Choroid plexus epithelial cell (primary cell): ENCODE measurements around the gene SMG5.
"Not testable (repeated sequence)": the region's sequence is repeated elsewhere in the genome, so short reads cannot be mapped to it uniquely, and the experiment has no call there.

Experiments
- DNase-seq: peaks from one replicate; pipeline ENCODE4 v3.0.0-alpha.2; 2010; ENCODE audit warnings: low read depth
- H3K4me3 ChIP-seq: 2 replicates; pipeline ENCODE4 v1.5.1; 2011; ENCODE audit warnings: low read depth, mild to moderate bottlenecking, control low read depth, low read length, moderate library complexity
- TF ChIP-seq, protein P1 (sequence below): conservative IDR thresholded peaks from 2 replicates; pipeline ENCODE4 v1.5.1; 2011; ENCODE audit warnings: low read depth, mild to moderate bottlenecking, control low read depth, inconsistent platforms, low read length, moderate library complexity

The SMG5 gene, protein sequence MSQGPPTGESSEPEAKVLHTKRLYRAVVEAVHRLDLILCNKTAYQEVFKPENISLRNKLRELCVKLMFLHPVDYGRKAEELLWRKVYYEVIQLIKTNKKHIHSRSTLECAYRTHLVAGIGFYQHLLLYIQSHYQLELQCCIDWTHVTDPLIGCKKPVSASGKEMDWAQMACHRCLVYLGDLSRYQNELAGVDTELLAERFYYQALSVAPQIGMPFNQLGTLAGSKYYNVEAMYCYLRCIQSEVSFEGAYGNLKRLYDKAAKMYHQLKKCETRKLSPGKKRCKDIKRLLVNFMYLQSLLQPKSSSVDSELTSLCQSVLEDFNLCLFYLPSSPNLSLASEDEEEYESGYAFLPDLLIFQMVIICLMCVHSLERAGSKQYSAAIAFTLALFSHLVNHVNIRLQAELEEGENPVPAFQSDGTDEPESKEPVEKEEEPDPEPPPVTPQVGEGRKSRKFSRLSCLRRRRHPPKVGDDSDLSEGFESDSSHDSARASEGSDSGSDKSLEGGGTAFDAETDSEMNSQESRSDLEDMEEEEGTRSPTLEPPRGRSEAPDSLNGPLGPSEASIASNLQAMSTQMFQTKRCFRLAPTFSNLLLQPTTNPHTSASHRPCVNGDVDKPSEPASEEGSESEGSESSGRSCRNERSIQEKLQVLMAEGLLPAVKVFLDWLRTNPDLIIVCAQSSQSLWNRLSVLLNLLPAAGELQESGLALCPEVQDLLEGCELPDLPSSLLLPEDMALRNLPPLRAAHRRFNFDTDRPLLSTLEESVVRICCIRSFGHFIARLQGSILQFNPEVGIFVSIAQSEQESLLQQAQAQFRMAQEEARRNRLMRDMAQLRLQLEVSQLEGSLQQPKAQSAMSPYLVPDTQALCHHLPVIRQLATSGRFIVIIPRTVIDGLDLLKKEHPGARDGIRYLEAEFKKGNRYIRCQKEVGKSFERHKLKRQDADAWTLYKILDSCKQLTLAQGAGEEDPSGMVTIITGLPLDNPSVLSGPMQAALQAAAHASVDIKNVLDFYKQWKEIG

DNA sequence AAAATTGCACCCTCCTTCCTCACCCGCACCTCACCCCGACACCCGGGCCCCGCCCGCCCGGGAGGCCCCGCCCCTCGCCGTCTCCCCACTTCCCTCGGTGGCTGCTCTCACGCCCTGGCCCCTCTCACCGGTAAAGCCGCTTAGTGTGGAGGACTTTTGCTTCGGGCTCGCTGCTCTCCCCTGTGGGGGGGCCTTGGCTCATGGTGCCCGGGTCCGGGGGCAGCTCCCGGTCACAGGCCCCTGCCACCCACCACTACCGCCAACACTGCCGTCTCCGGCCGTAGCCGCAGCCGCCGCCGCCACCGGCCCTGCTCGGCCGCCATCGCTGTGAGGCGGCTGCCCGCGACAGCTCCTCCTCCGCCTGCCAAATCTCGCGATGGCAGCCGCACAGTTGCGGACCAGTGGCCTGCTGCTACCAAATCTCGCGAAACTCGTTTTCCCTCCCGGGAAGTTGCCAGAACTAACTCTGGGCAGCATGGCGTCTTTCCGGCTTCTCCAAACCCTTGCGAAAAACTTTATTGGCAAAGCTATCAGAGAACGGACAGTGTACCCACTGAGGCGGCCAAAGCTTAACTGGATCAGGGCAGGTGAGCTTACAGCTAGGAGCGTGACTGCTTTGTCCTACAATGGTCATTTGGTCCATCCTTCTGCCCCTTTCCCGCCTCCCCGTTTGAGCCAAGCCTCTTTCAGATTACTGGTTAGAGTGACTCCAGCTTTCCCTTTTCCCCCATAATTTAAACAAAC is at the start of gene SMG5:
Gene SMG5 (minus strand): TSS at position 347 of the 744 bp plus-strand sequence. CDS start 145 bp downstream, at position 202.
- TF ChIP-seq, protein P1, sequence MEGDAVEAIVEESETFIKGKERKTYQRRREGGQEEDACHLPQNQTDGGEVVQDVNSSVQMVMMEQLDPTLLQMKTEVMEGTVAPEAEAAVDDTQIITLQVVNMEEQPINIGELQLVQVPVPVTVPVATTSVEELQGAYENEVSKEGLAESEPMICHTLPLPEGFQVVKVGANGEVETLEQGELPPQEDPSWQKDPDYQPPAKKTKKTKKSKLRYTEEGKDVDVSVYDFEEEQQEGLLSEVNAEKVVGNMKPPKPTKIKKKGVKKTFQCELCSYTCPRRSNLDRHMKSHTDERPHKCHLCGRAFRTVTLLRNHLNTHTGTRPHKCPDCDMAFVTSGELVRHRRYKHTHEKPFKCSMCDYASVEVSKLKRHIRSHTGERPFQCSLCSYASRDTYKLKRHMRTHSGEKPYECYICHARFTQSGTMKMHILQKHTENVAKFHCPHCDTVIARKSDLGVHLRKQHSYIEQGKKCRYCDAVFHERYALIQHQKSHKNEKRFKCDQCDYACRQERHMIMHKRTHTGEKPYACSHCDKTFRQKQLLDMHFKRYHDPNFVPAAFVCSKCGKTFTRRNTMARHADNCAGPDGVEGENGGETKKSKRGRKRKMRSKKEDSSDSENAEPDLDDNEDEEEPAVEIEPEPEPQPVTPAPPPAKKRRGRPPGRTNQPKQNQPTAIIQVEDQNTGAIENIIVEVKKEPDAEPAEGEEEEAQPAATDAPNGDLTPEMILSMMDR: no peak
- H3K4me3 ChIP-seq: peak within 1 kb of the TSS; percentile 95

DNA sequence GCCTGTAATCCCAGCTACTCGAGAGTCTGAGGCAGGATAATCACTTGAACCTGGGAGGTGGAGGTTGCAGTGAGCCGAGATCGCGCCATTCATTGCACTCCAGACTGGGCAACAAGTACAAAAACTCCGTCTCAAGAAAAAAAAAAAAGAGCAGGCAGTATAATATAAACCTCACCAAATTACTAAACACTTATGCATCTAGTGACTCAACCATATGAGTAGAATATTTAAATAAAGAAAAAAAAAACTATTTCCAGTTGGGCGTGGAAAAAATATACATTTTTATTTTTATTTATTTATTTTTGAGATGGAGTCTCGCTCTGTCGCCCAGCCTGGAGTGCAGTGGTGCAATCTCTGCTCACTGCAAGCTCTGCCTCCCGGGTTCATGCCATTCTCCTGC is 40.6 kb upstream of the SMG5 start:
- H3K4me3 ChIP-seq: not testable (repeated sequence)
- peak; percentile 18 for DNase-seq

More for the DNA sequence above, at the start of gene SMG5:
- DNase-seq: peak; percentile 99

DNA sequence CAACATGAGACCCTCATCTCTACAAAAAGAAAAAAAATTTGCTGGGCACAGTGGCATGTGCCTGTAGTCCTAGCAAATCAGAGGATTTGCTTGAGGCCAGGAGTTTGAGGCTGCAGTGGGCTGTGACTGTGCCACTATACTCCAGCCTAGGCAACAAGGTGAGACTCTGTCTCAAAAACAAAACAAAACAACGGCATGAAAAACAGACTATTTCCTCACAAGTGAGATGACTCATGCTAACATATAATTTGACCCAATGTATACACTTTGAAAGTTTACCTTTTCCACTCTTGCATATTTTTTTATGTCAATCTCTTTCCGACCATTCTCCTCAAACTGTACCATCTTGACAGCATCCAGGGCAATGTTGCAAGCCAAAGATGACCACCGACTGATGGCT is 37.9 kb upstream of the SMG5 start:
- TF ChIP-seq, protein P1: no peak
- no peak for DNase-seq
- H3K4me3 ChIP-seq: no peak overlapping the region

DNA sequence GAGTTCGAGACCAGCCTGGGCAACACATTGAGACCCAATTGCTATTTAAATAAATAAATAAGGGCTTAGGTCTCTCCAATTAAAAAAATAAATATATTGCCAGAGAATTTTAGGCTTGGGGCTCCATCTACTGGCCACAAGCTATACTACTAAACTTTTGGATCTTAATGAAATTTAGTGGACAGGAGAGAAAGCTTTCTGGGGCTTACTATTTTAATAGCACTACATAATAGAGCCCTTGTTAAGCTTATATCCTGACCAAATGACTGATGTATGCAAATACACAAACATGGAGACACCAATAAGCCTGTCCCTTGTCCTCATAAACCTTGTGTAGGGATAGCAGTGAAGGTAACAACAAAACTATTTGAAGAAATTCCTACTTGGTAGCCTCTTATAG is 37.0 kb upstream of the SMG5 start:
- H3K4me3 ChIP-seq: no peak overlapping the region
- DNase-seq: peak; percentile 65
- TF ChIP-seq, protein P1: peak; percentile 63

DNA sequence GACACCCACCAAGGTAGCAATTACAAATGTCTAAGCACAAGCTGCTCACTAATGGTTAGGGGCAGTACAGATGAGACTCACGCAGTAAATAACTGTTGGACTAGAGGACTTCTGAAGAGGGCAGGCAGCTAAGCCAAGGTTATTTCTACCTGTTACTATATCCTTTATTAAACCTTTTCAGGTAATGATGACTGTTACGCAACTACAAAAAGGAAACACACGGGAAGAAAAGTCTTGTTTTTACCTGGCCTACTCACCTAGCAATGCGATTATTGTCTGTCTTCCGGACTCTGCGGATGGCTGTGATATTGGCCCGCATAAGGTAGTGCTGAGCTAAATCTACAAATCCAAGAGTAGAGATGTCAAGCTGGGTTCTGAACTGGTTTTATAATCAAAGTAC is 34.3 kb upstream of the SMG5 start:
- no peak for DNase-seq
- TF ChIP-seq, protein P1: no peak
- no peak overlapping the region for H3K4me3 ChIP-seq

DNA sequence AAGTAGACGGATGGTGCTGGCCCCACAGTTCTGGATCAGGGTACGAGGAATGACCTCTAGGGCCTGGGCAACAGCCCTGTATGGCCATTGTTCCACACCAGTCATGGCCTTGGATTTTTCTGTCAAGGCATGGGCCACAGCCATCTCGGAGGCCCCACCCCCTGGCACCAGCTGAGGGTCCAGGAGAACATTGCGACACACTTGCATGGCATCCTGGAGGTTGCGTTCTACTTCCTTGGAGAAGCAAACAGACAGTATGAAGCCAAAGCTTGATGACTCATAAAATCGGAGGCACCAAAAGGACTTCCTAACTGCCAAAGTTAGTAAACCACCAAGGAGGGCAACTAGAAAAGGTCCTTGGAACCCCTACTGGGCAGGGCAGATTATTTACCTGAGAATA is 28.3 kb upstream of the SMG5 start:
- peak; percentile 44 for DNase-seq
- no peak overlapping the region for H3K4me3 ChIP-seq

More for the DNA sequence above, 28.3 kb upstream of the SMG5 start:
- TF ChIP-seq, protein P1: no peak
